ENCODE measurements around the gene KLHL11.

KLHL11 gene

GRCh38 chr17:41864836-41865595, at the start of gene KLHL11:
KLHL11 (minus strand) TSS chr17:41865423; CDS start chr17:41865370, 53 bp downstream.
- DNase-seq, result peak; percentile 89

DNA sequence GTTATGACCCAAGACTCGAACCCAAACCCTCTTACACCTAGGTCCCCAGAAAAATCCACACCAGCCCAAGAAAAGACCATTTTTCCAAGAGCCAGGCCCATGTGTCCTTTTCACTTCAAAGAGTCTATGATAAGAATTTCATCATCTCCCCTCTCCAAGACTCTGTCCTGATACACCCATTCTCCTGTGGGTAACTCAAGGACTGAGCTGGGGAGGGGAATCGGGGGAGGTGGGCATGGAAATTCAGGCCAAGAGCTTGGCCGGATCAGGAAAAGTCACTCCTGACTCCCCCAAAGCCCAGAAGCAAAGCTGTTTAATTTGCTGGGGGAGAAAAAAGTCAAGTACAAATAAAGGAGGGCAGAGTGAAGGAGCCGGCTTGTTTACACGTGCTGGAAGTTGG, 49.8 kb upstream of the KLHL11 start:
- DNase-seq, result no peak

GRCh38 chr17:41914358-41914766, 49.1 kb upstream of the KLHL11 start:
- DNase-seq, result no peak

DNA sequence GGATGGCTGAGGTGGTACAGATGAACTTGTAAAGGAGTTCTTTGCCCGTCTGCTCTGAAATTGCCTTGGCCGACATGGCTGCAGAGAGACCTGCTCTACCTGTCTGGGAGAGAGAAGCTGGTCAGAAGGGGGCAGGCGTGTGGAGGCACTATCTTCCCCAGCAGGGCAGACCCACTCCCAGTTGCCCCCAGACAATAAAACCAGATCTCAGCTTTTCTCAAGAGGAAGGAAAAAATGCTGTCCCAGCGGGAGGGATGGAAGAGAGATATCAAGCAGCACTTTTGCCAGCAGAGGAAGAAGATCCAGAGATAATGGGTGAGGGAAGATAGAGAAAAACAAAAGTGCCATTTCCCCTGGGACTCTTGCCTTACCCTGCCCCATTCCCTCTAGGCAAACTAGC, 48.6 kb upstream of the KLHL11 start:
- DNase-seq, result no peak

GRCh38 chr17:41912925-41913324, 47.7 kb upstream of the KLHL11 start:
- no peak for DNase-seq

- no peak for DNase-seq
Measured at GRCh38 chr17:41910701-41911391, 45.6 kb upstream of the KLHL11 start.

DNA sequence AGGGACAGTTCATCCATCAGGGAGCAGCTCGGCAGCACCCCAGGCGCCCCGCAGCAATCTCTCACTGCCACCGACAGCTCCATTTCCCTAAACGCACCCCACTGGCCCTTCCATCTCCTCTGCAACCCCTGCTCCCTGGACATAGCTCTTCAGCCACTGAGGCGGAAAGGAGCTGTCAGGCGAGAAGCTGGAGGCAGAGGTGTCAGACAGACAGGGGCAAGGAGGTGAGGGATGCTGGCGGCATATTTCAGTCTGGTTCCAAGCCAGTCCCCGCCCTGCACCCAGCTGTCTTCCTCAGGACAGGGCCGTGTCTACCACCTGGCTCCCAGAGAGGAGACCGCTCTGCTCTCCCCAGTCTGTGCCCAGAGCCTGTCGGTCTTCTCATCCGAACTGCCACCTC, 43.9 kb upstream of the KLHL11 start:
- DNase-seq, result no peak

DNA sequence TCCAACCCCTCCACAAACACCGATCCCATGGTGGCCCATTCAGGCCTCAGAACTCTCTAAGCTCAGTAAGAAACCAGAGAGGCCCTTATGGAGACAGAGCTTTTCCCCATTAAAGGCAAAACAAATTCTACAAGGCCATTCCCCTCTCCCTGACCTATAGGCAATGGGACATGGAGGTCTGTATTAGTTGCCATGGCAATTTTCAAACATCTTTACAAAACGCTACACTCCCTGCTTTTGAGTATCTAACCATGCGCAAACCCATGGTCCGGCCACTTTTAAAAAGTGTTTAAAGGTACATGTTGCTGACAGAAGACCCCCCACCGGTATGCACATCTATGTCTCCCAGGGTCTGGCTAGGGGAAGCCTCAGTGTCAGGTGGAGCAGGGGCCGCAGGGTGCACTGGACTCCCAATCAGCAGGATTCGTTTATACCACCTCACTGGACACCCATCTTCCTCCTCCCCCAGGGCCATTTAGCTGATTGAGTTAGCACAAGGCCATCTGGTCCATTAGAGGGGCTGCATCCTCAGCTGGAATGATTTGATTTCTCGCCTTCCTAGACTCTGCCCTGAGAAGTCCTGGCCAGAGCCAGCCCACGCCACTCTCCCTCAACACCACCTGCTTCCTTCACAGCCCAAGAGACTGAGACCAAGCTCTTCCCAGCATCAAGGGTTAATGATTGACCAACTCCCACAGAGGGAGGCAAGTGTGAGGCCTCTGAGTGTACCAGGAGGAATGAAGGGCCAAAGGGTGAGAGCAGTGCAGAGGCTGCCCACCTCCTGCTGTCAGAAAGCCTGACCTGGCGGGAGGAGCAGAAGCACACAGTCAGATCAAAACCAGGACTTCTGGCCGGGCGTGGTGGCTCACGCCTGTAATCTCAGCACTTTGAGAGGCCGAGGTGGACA, 42.7 kb upstream of the KLHL11 start:
- no peak for DNase-seq

GRCh38 chr17:41907185-41907556, 41.9 kb upstream of the KLHL11 start:
- DNase-seq, result no peak

DNA sequence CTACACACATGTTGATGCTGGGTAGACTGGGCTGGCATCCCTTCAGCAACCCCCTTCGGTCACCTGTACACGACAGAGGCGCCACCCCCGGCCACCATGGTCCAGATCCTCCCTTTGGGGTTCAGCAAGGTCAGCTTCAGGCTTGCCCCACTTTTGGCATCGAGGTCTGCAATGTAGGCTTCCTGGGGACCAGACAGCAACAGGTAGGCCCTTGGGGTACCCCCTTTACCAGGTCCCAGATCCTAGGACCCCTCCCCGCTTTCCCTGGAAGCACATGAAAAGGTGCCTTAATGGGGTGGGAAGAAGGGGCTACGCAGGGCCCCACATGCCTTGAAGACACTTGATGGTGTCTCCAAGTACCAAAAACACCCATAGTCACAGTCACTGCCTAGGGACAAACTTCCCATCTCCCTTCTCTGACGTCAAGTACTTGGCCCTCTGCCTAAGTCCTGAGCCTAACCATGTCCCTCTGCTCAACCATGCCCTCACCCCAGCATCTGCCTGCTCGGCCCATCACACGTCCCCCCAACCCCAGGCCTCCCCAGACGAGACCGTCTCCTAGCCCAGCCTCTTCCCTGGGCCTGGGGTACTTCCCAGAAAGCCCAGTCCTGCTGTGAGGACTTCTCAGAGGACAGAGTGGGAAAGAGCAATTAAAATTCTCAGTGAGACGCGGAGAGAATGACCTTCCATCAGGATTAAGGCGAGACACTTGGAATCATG, 41.4 kb upstream of the KLHL11 start:
- DNase-seq, result no peak

DNA sequence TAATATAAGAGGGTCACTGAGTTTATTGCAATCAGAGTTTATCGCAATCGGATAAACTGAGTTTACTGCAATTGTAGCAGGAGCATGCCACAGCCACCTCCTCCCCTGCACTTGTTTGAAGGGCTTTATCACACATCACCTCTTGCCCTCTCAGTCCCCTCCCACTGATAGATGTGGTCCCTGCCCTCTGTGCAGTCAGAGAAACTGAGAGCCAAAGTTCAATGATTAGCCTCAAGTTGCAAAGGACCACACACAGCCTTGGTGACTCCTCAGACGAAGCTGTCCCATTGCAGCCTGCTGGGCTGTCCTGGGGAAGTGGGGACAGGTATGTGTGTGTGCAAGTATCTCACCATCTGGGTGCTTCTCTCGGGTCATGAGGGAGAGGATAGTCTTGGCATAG, 39.9 kb upstream of the KLHL11 start:
- DNase-seq, result no peak

GRCh38 chr17:41904242-41904841, 39.1 kb upstream of the KLHL11 start:
- no peak for DNase-seq

GRCh38 chr17:41901646-41902045, 36.4 kb upstream of the KLHL11 start:
- DNase-seq, result no peak

- no peak for DNase-seq
Measured at GRCh38 chr17:41896726-41897125, 31.5 kb upstream of the KLHL11 start.

DNA sequence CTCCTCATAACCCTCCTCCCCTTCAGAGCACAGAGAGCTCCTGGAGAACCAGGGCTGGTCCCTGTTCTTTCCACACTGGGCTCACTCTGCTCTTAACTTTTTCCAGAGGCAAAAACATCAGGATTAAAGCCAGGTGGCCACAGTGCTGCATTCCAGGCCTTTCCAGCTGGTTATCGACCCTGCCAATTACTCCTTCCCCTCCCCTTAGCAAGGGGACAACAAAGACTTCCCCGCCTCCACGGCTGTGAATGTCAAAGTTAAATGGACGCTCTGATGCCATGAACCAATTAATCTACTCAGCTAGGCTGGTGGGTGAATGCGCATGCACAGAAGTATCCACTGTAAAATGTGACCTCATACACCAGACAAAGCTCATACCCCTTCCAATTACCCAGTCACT, 30.4 kb upstream of the KLHL11 start:
- DNase-seq, result no peak

DNA sequence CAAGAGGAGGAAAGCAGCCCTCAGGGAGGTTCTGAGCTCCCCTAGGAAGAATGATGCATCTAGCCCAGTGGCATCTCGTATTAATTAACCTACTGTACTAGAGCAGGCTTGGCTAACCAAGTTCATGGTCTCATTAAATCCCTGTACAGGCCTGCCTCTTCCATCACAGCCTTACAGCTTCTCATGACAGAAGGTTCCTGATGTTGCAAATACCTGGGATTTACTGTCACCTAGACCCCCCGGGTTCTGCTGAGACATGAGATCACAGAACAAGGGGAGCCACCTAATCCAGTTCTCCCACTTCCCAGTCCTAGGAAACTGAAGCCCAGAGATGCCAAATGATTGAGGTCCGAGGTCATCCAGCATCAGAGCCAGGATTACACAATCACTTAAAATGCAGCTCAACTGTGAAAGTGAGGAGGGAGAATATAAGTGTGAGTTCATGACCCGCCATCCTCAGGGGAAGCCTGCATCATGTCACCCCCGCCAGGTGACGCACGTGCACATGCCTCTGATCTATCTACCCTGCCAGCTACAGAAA, 29.6 kb upstream of the KLHL11 start:
- no peak for DNase-seq

GRCh38 chr17:41893384-41893783, 28.2 kb upstream of the KLHL11 start:
- no peak for DNase-seq

- no peak for DNase-seq
Measured at GRCh38 chr17:41892021-41892376, 26.8 kb upstream of the KLHL11 start.

DNA sequence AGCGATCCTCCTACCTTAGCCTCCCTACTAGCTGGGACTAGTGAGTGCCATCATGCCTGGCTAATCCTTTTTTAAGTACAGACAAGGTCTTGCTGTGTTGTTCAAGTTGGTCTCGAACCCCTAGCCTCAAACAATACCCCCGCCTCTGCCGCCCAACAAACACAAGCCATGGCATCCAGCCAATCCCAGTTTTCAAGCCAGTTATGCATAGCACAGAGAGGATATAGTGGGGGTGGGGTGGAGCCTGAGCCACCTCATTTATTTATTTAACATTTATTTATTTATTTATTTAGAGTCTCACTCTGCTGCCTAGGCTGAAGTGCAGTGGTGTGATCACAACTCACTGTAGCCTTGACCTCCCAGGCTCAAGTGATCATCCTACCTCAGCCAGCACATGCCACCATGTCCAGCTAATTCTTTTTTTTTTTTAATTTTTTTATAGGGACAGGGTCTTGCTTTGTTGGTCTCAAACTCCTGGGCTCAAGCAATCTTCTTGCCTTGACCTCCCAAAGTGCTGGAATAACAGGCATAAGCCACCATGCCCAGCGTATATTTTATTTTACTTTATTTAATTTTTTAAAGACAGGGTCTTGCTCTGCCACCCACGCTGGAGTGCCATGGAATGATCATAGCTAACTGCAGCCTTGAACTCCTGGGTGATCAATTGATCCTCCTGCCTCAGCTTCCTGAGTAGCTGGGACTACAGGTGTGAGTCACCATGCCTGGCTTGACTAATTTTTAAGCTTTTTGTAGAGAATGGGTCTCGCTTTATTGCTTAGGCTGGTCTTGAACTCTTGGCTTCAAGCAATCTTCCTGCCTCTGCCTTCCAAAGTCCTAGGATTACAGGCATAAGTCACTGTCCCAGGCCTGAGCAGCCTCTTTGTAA, 26.2 kb upstream of the KLHL11 start:
- DNase-seq, result no peak

DNA sequence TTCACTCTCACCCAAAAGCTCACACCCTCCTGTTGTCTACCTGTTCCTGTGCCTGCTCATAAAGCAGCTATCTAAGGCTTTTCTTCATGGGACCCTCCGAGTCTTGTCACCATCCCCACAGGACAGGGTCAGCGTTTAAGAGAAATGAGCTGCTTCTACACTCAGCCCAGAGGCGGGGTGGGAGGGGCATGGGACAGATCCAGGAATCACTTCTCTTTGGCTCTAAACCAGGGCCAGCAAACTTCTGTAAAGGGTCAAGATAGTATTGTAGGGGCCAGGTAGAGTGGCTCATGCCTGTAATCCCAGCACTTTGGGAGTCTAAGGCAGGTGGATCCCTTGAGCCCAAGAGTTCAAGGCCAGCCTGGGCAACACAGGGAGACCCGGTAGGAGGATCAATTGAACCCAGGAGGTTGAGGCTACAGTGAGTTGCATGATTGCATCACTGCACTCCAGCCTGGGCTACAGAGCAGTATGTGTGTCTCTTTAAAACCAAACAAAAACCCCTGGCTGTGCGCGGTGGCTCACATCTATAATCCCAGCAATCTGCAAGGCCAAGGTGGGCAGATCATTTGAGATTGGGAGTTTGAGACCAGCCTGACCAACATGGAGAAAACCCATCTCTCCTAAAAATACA, 23.2 kb upstream of the KLHL11 start:
- DNase-seq, result no peak

DNA sequence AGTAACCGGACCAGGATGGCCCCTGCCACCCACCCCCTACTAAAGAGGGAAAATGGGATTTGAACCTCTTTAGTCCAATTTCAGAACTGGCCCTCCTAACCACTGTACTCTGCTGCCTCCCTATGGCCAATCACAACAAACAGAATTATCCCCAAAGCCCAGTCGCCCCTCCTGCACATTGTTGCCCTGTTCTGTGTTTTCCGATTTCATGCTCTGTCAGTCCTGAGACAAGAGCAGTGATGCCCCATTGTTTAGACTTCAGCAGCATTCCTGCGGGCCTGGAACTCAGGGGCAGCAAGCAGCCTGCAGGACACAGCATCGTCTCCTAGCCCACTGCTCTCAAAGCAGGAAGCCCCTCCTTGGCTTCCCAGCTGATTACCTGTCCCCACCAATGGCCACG, 20.5 kb upstream of the KLHL11 start:
- no peak for DNase-seq
